Measurements from ENCODE around the gene MRPL55.

Gene MRPL55

DNA sequence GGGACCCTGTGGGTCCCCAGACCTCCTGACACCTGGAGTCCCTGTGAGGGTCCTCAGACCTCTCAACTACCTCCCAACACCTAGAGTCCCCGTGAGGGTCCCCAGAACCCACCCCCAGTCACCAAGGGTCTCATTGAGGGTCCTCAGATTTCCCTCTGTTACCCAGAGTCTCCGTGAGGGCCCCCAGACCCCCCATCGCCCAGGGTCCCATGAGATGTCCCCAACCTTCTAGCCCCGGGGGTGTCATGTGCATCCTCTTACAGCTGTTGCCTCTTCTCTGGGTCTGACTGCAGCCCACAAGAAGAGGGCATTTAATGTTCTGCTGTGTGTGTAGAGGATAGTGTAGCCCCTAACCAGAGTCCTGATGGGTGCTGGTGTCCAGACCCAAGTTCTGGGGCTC is 38.7 kb upstream of the MRPL55 start:
- DNase-seq (ENCODE audit: low read depth) = no peak
- TF ChIP-seq, protein P1, sequence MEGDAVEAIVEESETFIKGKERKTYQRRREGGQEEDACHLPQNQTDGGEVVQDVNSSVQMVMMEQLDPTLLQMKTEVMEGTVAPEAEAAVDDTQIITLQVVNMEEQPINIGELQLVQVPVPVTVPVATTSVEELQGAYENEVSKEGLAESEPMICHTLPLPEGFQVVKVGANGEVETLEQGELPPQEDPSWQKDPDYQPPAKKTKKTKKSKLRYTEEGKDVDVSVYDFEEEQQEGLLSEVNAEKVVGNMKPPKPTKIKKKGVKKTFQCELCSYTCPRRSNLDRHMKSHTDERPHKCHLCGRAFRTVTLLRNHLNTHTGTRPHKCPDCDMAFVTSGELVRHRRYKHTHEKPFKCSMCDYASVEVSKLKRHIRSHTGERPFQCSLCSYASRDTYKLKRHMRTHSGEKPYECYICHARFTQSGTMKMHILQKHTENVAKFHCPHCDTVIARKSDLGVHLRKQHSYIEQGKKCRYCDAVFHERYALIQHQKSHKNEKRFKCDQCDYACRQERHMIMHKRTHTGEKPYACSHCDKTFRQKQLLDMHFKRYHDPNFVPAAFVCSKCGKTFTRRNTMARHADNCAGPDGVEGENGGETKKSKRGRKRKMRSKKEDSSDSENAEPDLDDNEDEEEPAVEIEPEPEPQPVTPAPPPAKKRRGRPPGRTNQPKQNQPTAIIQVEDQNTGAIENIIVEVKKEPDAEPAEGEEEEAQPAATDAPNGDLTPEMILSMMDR (IDR thresholded peaks at IDR 0.05; ENCODE audit: low read length, missing control alignments) = no peak

GRCh38 chr1:228147151-228147693 is 38.1 kb upstream of the MRPL55 start:
- H3K4me3 ChIP-seq (replicated peaks; ENCODE audit: low read depth, low read length) = no peak overlapping the region
- no peak for DNase-seq (ENCODE audit: low read depth)
- TF ChIP-seq, protein P1 (IDR thresholded peaks at IDR 0.05; ENCODE audit: low read length, missing control alignments) = no peak

More for the DNA sequence above, 38.7 kb upstream of the MRPL55 start:
- no peak overlapping the region for H3K4me3 ChIP-seq (replicated peaks; ENCODE audit: low read depth, low read length)

DNA sequence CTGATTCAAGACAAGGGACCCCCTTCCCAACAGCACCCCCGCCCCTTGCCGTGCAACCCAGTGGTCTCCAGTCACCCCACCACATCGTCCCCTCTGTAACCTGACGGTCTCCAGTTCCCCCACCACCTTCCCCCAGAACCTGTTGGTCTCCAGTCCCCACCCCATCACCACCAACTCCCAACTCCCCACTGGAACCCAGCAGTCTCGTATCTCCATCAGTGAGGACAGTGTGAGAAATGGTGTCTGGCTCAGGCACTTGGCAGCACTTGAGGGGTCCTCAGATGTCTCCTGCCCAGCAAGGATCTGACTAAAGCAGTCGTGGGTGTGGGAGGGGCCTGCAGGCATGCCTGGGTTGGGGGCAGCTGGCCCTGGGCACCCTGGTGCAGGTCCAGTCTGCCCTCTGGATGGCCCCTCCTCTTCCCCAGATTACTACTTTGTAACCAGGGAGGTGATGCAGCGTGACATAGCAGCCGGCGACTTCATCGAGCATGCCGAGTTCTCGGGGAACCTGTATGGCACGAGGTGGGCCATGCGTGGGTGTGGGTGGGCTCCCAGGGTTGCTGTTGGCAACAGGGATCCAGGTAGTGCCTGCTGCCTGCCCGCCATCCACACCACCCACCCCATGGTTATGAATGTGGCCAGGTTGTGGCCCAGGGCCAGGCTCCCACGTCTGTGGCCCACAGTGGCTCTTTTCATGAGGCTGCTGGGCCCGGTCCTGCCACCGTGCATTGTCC is 37.5 kb upstream of the MRPL55 start:
- no peak for DNase-seq (ENCODE audit: low read depth)
- TF ChIP-seq, protein P1 (IDR thresholded peaks at IDR 0.05; ENCODE audit: low read length, missing control alignments) = no peak
- H3K4me3 ChIP-seq (replicated peaks; ENCODE audit: low read depth, low read length) = no peak overlapping the region

GRCh38 chr1:228145463-228146416 is 36.6 kb upstream of the MRPL55 start:
- TF ChIP-seq, protein P1 (IDR thresholded peaks at IDR 0.05; ENCODE audit: low read length, missing control alignments) = no peak
- DNase-seq (ENCODE audit: low read depth) = no peak
- no peak overlapping the region for H3K4me3 ChIP-seq (replicated peaks; ENCODE audit: low read depth, low read length)

DNA sequence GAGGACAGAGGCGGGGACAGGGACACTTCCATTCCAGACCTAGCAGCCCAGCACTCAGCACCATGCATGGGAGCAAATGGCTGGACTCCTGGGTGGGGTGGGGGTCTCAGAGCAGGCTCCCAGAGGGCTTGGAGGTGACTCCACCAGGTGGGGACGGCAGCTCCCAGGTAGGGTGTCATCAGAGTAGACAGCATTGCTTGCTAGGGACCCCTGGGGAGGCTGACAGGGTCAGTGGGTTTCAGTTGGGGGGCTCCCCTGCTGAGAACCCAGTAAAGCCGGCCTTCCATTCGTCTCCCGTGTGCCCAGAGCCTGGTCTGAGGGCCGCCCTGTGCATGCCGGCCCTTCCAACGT is 35.9 kb upstream of the MRPL55 start:
- TF ChIP-seq, protein P1 (IDR thresholded peaks at IDR 0.05; ENCODE audit: low read length, missing control alignments) = no peak
- DNase-seq (ENCODE audit: low read depth) = no peak
- no peak overlapping the region for H3K4me3 ChIP-seq (replicated peaks; ENCODE audit: low read depth, low read length)

DNA sequence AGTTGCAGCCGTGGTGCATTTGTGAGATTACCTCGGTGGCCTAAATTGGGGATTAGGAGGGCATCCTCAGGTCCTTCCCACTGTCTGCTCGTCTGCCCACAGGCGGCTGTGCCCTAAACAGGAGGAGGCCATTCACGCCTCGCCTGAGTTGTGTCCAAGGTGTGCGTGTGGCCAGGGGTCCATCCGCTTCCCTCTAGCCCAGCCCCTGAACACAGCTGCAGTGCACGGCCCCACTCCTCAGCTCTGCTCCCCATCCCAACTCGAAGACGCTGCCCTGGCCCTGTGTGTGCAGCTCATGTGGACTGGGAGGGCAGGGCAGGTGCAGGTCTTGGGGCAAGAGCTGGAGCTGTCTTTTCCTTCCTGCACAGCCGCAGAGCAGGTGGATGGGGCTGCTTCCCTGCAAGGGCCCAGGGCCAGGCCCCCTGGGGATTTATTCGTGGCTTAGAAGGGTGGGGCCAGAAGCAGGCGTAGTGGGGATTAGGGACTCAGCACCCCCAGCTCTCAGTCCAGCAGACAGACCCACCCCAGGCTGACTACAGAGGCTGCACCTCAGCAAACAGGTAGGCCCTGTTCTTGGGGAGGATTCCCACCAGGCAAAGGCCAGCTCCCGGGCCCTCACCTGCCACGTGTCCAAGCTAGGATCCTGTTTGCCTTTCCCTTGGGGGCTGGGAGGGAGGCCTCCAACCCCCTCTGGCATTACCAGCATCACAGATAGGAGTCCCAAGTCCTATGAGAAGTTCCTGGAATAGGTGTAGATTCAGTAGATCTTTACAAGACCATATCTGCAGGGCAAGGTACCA is 35.3 kb upstream of the MRPL55 start:
- no peak for DNase-seq (ENCODE audit: low read depth)
- no peak overlapping the region for H3K4me3 ChIP-seq (replicated peaks; ENCODE audit: low read depth, low read length)
- TF ChIP-seq, protein P1 (IDR thresholded peaks at IDR 0.05; ENCODE audit: low read length, missing control alignments) = no peak

Measured in fibroblast of pulmonary artery (primary cell).